Measurements from ENCODE around the gene RTRAF. TPM values are rescaled to one million over a fixed set of nuclear protein-coding genes. Genes with fewer than 3 reads are reported as not detected.

The RTRAF gene
- total and polyA plus RNA-seq, 2 donors (not counting 3 experiments of a cell fraction or from before 2014, with no cell fraction given) = 64.0 to 237 TPM

GRCh38 chr14:51957950-51958349, 31.4 kb upstream of the RTRAF start:
- Histone ChIP-seq H2AFZ (ENCODE audit: low read depth, low read length) (no peak overlapping the region), H4K20me1 (replicated peaks; ENCODE audit: control insufficient read depth, extremely low read depth, insufficient read depth, low read length) (no peaks in the 10 kb centered on the region), H3K9ac (replicated peaks; ENCODE audit: extremely low read depth, insufficient read depth, low read length) (no peak overlapping the region), H3K4me3 (replicated peaks in 1 of 3; ENCODE audit: insufficient read depth in 1 of 3, low read depth in 1 of 3, low read length in 3 of 3) (no peak overlapping the region), H3K9me3 (replicated peaks; ENCODE audit: control insufficient read depth, insufficient read depth, low read length) (no peaks in the 10 kb centered on the region), H3K9me1 (replicated peaks; ENCODE audit: control insufficient read depth, extremely low read depth, insufficient read depth, low read length) (no peaks in the 10 kb centered on the region), H3K27ac (ENCODE audit: insufficient read depth, low read depth, low read length) (no peak overlapping the region), H3K36me3 (ENCODE audit: control insufficient read depth in 2 of 2, extremely low read depth in 1 of 2, insufficient read depth in 2 of 2, low read length in 2 of 2) (no peaks in the 10 kb centered on the region), H3K4me2 (ENCODE audit: insufficient read depth, low read length) (no peak overlapping the region), H3K27me3 (ENCODE audit: control insufficient read depth in 2 of 2, insufficient read depth in 2 of 2, low read length in 2 of 2) (peaks cover 8 to 19% of the 10 kb centered on the region in 2 experiments), H3K79me2 (ENCODE audit: control insufficient read depth, insufficient read depth, low read length) (no peaks in the 10 kb centered on the region), H3K4me1 (ENCODE audit: control insufficient read depth, extremely low read depth, insufficient read depth, low read length) (peaks cover 3% of the 10 kb centered on the region)
- intact Hi-C loops (cut with micrococcal nuclease) = no loop called here
- BruUV-seq (replicated peaks) = no TSS peak
- peak; percentile 18 for FAIRE-seq
- peak; percentile 44 for DNase-seq (ENCODE audit: low read depth, low spot score)
- POLR2A ChIA-PET = no interaction called here
- CTCF ChIA-PET = interaction anchor here (1.2 kb wide), 1 partner anchor 11 kb away, joined by 3 read pairs; no protein-coding TSS in a partner anchor
- dilution Hi-C loops (cut with MboI; ENCODE audit: extremely low pct_ligation_motif_present, low sequenced_read_pairs) = no loop called here
- TF ChIP-seq MAX (IDR thresholded peaks at IDR 0.05; ENCODE audit: insufficient read depth, insufficient read length) = no peak

GRCh38 chr14:51959928-51960327, 29.4 kb upstream of the RTRAF start:
- POLR2A ChIA-PET = no interaction called here
- CTCF ChIA-PET = no interaction called here

More at GRCh38 chr14:51959928-51960327, 29.4 kb upstream of the RTRAF start:
- TF ChIP-seq MYC (IDR thresholded peaks at IDR 0.05; ENCODE audit: low read depth, low read length) (no peak), MAX (IDR thresholded peaks at IDR 0.05; ENCODE audit: insufficient read depth, insufficient read length) (no peak), POLR2A (IDR thresholded peaks at IDR 0.05; ENCODE audit: low read depth, low read length) (no peak), POLR2AphosphoS5 (IDR thresholded peaks at IDR 0.05; ENCODE audit: insufficient read depth, low read depth, low read length) (no peak), GATA2 (IDR thresholded peaks at IDR 0.05; ENCODE audit: insufficient read depth, insufficient read length, low read depth, low read length) (no peak), CTCF (IDR thresholded peaks at IDR 0.05; ENCODE audit: extremely low read depth in 1 of 2, insufficient read depth in 1 of 2, low read depth in 1 of 2, low read length in 2 of 2) (no peak), EZH2 (IDR thresholded peaks at IDR 0.05; ENCODE audit: borderline replicate concordance, low read depth, low read length, severe bottlenecking) (no peak)
- Histone ChIP-seq H3K79me2 (ENCODE audit: control insufficient read depth, insufficient read depth, low read length) (no peaks in the 10 kb centered on the region), H3K9me1 (replicated peaks; ENCODE audit: control insufficient read depth, extremely low read depth, insufficient read depth, low read length) (no peaks in the 10 kb centered on the region), H3K4me2 (ENCODE audit: insufficient read depth, low read length) (no peak overlapping the region), H3K9ac (replicated peaks; ENCODE audit: extremely low read depth, insufficient read depth, low read length) (no peak overlapping the region), H3K36me3 (ENCODE audit: control insufficient read depth in 2 of 2, extremely low read depth in 1 of 2, insufficient read depth in 2 of 2, low read length in 2 of 2) (no peaks in the 10 kb centered on the region), H3K27ac (ENCODE audit: insufficient read depth, low read depth, low read length) (no peak overlapping the region), H4K20me1 (replicated peaks; ENCODE audit: control insufficient read depth, extremely low read depth, insufficient read depth, low read length) (no peaks in the 10 kb centered on the region), H2AFZ (ENCODE audit: low read depth, low read length) (no peak overlapping the region), H3K4me1 (ENCODE audit: control insufficient read depth, extremely low read depth, insufficient read depth, low read length) (peaks cover 6% of the 10 kb centered on the region), H3K4me3 (replicated peaks in 1 of 3; ENCODE audit: insufficient read depth in 1 of 3, low read depth in 1 of 3, low read length in 3 of 3) (no peak overlapping the region), H3K27me3 (ENCODE audit: control insufficient read depth in 2 of 2, insufficient read depth in 2 of 2, low read length in 2 of 2) (peaks cover 13 to 26% of the 10 kb centered on the region in 2 experiments), H3K9me3 (replicated peaks; ENCODE audit: control insufficient read depth, insufficient read depth, low read length) (no peaks in the 10 kb centered on the region)
- no TSS peak for BruUV-seq (replicated peaks)
- dilution Hi-C loops (cut with MboI; ENCODE audit: extremely low pct_ligation_motif_present, low sequenced_read_pairs) = no loop called here
- DNase-seq (ENCODE audit: low read depth, low spot score) (no peak), FAIRE-seq (no peak)
- intact Hi-C loops (cut with micrococcal nuclease) = no loop called here

Data from endothelial cell of umbilical vein (primary cell).